NOMO-1 (cell line): ENCODE data around the gene PHOX2B.
"Not testable (repeated sequence)": the region's sequence is repeated elsewhere in the genome, so short reads cannot be mapped to it uniquely, and the experiment has no call there.

Source experiments
- DNase-seq, 2 experiments: peaks; one replicate each; lab custom pipeline; 2025; ENCODE audit not compliant: unreplicated experiment in 2 of 2; lab: John Stamatoyannopoulos, UW

Gene PHOX2B

DNA sequence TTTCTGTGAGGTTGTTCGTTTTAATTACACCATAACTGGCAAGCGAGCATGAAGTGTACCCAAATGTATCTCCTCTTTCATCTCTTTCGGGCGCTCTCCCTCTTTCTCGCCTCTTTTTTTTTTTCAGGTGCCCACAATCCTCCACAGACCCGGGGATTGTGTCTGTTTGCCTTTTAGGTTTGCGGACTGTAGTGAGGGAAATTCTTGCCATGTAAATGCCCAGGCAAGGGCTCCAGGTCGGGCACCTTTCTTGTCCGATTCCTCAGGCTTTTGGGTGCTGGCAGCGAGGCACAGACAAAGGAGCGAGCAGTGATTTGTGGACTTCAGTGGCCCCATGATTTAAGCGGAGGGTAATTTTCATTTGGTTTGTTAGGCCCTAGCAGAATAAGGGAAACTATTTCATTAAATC lies 1.1 kb upstream of the PHOX2B start:
- no peak for DNase-seq

DNA sequence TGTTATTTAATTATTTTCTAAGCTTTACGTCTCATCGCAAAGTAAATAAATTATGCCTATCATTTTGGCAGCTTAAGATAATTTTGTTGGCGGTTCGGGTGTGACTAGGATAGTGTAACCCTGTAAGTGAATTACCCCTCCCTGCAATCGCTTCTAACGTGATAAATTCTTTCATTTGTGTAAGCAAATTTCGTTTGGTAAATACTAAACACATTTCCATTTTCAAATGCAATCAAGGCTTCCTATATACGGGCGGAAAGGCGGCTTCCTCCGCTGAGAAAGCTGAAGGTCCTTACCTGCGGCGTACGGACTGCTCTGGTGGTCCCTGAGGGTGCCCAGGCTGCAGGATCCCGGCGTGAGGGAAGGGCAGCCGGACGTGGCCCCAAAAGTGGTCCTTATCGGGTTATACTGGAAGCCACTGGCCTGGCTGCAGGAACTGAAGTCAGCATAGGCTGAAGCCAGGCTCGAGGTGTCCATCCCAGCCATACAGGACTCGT lies 403 bp downstream of the PHOX2B start:
- DNase-seq: no peak

DNA sequence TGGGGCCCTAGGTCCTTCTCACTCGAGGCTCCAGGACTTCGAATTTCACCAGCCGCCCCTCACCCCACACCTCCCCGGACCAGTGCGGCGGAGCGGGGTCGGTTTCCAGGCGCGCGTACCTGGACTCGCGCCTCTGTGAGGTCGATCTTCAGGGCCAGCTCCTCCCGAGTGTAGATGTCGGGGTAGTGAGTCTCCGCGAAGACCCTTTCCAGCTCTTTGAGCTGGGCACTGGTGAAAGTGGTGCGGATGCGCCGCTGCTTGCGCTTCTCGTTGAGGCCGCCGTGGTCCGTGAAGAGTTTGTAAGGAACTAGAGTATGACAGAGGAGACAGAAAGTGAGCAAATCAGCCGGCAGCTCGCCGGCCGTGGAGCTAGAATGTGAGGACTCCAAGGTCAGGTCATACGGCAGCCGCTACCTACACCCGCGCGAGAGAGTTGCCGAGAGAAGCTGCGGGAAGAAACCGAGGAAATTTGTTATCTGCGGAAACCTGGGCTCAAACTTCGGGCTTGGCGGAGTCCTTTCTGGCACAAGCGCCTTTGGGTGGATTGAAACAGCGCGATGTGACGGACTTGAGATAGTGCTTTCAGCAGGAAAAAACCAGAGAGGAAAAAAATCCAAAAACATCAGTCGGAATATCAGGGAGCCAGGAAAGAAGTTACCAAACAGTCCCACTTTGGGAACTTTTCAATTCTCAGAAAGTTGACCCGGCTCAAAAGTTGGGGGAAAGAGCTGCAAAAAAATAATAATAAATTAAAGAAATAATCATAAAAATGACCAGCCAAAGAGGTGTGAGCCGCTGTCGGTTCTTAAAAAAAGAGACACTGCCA lies 1.1 kb downstream of the PHOX2B start:
- no peak for DNase-seq

DNA sequence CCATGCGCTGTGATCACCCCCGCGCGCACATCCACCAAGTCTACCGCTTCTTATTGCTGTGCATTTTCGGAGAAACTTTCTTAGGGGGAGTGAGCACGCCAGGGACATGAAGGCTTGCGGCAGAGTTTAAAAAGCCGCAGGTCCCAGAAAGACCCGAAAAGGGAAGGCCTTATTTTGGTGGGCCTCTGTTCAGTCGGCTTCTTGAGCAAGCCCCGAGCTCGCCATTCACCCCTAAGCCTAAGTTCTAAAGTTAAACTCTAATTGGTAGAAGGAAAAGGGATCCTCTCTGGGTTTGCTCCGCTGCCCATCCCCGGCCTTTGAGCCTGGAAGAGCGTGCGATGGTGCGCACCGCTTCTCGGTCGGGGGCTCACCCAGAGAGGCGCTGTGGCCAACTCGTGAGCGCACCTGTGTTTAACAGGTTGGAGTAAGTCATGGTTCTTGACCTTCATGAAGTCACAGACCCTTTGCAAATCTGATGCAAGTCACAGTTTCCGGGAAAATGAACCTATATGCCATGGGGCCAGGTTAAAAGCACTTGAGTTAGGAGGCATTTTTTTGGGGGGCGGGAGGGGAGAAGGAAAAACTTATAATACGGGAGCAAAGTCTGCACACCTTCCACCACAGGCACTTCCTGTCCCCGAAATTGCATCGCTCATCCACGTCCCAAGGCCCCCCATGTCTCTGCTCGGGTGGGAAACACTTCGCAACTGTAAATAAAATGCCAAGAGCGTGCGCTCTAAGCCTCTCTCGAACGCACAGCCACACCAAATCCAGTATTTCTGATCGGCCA lies 1.9 kb downstream of the PHOX2B start:
- no peak for DNase-seq

DNA sequence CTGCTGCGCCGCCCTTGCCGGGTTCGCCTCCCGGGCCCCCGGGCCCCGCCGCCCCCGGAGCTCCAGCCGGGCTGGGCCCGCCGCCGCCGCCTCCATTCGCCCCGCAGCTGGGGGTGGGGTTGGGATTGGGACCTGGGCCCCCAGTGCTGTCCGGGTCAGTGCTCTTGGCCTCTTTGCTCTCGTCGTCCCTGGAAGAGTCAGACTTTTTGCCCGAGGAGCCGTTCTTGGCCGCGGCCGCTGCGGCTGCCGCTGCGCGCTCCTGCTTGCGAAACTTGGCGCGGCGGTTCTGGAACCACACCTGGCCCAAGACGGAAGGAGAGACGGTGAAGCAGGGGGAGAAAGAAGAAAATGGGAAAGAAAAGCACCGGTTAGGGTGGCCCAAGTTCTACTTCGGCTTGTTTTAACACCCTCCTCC lies 2.5 kb downstream of the PHOX2B start:
- no peak for DNase-seq

DNA sequence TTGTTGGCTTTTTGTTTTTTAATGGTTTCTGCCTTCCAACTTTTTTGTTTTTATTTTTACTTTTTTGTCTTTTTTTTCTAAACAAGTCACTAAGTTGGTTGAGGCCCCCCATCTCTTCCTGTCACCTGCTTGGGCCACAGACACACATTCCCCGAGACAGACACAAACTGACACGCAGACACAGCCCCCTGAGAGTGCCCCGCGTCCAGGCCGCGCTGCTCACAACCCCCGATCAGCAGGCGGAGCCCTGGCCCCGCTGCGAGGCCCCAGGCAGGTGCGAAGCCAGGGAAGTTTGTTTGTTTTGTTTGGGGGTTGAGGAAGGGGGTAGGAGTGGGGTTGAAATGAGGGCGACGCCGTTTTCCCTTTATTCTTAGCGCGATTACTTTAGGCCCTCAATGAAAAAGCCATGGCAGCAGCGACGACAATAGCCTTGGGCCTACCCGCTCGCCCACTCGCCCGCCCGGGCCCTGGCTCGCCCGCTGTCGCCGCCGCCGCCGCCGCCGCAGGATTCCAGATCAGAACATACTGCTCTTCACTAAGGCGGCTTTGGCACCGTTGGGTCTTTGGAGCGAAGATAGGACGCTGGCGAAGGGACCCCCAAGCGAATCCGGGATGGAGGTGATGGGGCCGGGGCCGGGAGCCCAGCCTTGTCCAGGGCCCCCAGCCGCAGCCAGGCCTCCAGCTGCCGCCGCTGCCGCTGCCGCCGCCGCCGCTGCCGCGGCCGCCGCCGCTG lies 3.1 kb downstream of the PHOX2B start:
- DNase-seq: no peak

DNA sequence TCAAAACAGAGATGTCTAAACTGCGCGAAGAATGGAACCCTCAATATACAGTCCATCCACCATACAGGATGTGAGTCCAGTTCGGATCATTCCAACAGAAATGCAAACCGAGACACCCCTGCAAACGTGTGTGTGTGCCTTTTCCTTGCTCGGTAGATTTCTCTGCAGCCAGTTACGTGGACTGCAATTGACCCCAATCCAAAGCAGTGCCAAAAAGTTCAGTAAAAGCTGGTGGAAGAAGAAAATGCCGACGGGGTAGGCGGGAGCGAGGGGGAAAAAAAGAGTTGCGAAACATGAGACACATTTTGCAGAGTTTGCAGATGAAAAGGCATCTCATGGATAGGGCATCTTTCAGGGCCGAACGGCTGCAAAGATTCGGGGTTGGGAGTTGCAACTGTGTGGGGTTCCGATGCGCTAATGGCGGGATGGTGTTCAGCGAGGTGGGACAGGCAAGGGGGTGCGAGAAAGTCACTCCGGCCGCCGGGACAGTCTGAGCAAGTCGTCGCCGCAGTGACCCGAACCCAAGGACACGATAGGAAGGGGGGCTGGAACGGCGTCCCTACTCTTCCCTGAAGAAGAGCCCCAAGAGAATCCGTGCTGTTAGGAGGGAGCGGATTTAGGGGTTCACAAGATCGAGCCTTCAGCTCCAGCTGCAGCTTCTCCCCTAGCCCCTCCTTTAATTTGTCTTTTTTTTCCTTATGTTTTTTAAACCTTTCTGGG lies 3.8 kb downstream of the PHOX2B start:
- DNase-seq: no peak

DNA sequence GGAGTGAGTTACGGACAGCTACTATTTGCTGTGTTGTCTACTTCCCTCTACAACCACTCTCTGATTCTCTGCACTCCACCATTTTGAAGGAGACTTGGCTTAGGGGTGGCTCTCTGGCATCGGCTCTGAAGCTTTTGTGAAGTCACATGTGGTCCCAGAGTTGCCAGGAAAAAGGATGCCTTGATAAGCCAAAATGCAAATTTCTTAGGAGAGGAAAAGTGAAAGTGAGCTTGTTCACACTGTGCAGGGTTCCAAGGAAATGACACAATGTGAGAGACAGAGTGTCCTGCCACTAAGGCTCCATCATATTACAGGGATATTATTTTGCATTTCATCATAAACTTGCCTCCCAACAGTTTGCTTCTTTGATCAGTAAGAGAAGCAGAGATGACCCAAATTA lies 7.2 kb downstream of the PHOX2B start:
- DNase-seq: no peak

DNA sequence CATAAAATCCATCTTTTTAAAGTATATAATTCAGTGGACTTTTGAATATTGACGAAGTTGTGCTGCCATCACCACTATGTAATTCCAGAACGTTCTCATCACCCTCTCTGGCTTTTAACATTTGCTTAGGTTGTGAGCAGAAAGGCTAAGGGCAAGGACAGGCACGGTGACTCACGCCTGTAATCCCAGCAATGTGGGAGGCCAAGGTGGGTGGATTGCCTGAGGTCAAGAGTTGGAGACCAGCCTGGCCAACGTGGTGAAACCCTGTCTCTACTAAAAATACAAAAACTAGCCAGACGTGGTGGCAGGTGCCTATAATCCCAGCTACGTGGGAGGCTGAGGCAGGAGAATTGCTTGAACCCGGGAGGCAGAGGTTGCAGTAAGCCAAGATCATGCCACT lies 11.0 kb downstream of the PHOX2B start:
- DNase-seq: not testable (repeated sequence)

DNA sequence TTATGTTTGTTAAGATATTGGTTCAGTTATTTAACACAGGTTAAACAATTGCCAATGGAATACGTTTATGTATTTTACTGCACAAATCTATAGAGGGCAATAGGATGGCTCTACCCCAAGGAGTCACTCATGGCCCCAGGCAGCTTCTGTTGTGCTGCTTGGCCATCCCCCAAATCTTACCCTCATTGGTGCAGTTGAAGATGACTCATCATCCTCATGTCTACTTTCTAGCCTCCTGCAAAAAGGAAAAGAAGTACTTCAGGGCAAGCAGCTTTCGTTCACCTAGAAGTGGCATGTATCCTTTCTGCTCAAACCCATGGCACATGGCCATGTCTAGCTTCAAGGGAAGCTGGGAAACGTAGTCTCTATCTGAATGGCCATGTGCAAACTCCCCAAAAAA lies 14.2 kb downstream of the PHOX2B start:
- DNase-seq: no peak

DNA sequence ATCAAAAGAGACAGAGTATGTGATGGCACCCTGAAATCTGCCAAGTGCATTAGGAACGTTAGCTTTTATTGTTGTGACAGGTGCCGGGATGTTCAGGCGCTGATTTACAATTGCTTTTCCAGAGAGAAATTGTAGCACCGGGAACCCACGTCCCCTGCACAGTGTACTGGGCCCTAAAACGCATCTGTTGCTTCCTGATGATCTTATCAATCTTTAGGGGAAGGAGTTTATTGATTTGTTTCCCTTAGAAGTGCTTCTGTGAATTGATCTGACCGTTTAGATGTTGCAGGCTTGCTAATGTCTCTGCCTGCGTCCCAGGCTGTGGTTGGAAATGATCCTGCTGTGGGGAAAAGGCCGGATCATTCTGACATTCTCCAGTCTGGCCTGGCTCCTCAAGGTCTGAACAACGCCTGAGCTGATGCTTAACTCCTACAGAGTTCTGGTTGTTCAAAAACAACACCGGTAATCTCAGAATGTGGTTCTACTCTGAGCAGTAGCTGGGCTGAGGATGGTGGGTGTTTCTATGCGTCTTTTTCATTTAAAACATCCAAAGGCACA lies 16.9 kb downstream of the PHOX2B start:
- DNase-seq: no peak

DNA sequence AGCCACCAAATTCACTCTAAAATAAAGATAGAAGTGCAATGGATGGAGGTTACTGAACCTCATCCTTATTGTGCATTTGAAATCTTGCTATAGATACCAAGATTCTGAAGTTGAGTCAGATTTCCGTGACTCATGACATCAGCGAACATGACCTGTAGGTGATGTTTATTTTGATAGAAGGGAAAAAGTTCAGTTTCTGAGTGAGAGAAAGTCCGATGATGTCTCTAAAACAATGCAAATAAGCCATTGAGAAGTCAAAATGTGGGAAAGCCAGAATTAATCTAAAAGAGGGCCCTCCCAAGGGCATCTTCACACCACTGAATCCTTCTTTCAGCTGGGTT lies 20.0 kb downstream of the PHOX2B start:
- no peak for DNase-seq

DNA sequence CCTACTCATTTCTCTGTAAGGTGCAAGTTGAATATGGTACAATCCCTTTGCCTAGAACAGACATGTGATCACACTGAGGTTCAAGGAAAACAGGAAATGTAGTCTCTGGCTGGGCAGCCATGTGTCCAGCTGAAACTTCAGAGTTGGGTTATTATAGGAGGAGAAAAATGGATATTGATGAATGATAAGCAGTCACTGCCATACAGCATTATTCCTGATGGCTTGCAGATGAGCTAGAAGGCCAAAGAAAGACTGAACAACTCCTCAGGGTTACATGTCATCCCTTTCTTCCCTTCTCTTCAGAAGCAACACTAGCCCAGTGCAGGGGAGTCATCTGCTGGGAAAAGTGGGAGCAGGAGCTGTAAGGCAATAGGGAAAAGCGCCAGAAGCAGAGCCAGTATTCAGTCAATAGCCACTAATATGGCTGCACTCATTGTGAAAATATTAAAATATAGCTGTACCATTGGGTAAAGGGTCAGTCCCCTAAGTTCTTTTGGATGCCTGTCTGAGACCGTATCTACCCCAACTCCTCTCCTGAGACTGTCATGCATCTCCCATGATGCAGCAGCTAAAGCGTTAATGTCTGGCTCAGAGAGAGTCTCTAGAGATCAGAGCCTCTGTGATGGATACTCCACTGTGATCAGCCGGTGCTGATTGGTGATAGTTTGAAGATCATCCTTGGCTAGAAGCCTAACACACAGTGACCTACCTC lies 20.5 kb downstream of the PHOX2B start:
- no peak for DNase-seq

DNA sequence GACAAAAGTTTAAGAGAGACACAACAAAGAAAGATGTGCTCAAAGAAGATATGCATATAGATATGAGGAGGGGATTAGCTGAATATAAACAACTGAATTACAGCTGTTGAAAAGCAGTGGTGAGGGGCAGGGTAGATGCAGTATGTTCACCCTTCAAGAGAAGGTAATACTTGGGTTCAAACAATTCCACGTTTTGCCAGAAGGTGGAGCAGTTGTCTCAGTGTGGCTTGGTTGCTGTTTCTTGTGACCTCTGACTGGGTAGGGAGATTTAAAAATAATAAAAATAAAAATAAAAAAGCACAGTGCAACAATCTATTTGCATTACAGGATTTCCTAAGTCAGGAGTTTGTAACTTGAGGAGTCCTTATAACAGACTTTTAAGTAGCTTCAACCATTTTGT lies 23.3 kb downstream of the PHOX2B start:
- DNase-seq: no peak

DNA sequence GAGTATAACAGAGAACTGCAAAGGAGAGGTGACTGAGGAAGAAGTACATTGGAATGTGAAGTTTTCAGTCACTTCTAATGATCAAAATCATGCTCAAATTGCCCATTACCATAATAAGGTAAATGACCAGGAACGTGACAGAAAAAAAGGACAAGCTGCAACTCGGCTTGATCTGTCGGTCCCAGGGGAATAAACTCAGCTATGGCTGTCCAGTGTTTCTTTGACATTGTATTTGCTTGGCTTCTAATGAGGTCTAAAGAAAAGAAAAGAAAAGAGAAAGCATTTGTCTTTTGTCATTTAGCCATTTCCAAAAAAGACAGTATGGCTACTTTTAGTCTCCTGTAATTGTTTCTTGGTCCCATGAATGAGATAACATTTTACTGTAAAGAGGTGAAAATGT lies 25.2 kb downstream of the PHOX2B start:
- no peak for DNase-seq

DNA sequence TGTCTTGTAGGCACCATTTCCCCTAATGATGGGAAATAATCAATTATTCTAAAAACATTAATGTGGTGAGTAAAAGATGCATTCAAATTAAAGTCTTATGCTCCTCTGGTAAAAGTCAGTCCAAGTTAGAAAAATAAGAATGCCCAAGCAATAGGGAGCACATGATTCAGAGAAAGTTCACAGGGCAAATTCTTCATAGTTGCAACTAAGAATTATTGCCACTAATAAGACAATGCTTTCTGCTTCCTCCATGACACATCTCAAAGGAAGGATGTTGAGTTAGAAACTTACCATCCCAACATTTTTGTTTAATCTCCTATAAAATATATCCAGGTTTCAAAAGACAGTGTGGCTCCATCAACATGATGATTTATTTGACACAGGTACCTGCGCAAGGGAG lies 26.3 kb downstream of the PHOX2B start:
- no peak for DNase-seq

DNA sequence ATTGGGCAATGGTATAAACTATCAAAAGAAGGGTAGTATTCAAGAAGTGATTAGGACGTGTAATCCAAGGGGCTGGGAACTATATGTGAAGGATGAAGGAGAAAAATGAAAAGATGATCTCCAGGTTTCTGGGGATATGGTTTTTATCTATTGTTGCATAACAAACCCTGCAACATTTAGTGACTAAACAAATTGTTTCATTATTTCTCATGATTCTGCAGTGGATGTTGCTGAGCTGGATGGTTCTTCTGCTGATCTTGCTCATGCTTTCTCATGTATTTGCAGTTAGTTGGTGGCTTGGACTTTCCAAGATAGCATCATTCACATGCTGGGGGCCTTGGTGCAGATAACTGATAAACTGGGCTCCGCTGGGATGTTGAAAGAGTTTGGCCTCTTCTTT lies 29.1 kb downstream of the PHOX2B start:
- DNase-seq: no peak

DNA sequence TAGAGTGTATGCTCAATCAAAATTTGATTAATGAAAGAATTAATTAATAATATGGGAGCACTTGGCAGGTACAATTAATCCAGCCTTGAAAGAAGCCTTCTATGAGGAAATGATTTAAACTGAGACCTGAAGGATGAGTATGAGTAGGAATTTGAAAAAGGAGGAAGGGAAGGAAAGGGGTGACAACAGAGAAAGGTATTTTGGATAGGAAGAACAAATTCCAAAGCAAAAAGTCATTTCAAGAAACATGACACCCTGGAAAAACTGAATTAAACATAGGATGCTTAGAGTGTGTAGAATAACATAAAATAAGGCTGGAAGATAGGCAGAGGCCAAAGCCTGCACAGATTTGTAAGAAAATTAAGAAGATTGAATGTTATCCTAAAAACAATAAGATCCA lies 29.6 kb downstream of the PHOX2B start:
- DNase-seq: no peak

DNA sequence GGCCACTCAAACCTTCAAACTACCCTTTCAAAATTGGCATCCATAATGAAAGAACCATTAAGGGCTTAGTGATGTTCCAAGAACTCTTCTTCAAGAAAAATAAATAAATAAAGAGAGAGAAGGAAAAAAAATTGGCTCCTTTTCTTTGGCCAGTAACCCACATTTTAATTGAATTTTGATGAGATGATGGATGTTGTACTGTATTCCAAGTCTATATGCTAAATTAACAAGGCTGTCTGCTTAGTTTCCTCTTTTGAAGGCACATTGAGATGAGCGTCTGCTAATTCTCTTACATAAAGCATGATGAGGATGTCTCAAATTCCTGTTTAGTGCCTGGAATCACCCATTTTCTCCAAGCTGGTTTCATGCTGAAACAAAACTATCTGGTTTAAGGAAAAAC lies 33.4 kb downstream of the PHOX2B start:
- DNase-seq: no peak
